DND-41 (cell line): ENCODE data around the gene UBE2K.
"Not testable (repeated sequence)": the region's sequence is repeated elsewhere in the genome, so short reads cannot be mapped to it uniquely, and the experiment has no call there.

Experiments
- ATAC-seq: fragments of 200-7000 bp; cut with Tn5 transposase; 3 replicates; pipeline ENCODE4 v1.9.1; 2021; ENCODE audit warnings: low read depth; ENCODE audit not compliant: insufficient read depth
- DNase-seq: peaks from one replicate; pipeline ENCODE4 v3.0.0-alpha.2; 2020
- H2AFZ ChIP-seq: 2 replicates; pipeline ENCODE4 v1.6.0; 2012; ENCODE audit warnings: low read depth, low read length
- H3K27ac ChIP-seq: 2 replicates; pipeline ENCODE4 v1.5.1; 2012; ENCODE audit warnings: low read length, inconsistent platforms
- H3K27me3 ChIP-seq: fragments of 200-600 bp; sonication (generic); 2 replicates; pipeline ENCODE4 v1.6.0; 2012; ENCODE audit warnings: low read length, mild to moderate bottlenecking, inconsistent platforms; ENCODE audit not compliant: insufficient read depth, poor library complexity
- H3K36me3 ChIP-seq: 2 replicates; pipeline ENCODE4 v1.5.1; 2012; ENCODE audit warnings: low read length, inconsistent platforms; ENCODE audit not compliant: insufficient read depth
- H3K4me1 ChIP-seq: 2 replicates; pipeline ENCODE4 v1.5.1; 2012; ENCODE audit warnings: mild to moderate bottlenecking, low read length; ENCODE audit not compliant: insufficient read depth
- H3K4me2 ChIP-seq: 2 replicates; pipeline ENCODE4 v1.6.0; 2012; ENCODE audit warnings: mild to moderate bottlenecking, moderate library complexity, low read length, inconsistent platforms; ENCODE audit not compliant: insufficient read depth
- H3K4me3 ChIP-seq, 2 experiments: fragments of 200-600 bp in 1 of 2; shearing (Covaris generic) in 1 of 2; 2 replicates each; pipeline ENCODE4 v1.5.1; 2012 to 2016; ENCODE audit warnings: inconsistent platforms in 2 of 2, low read length in 2 of 2, mild to moderate bottlenecking in 2 of 2, low read depth in 1 of 2, moderate library complexity in 1 of 2
- H3K79me2 ChIP-seq: 2 replicates; pipeline ENCODE4 v1.6.0; 2012; ENCODE audit warnings: low read length, inconsistent platforms; ENCODE audit not compliant: insufficient read depth
- H3K9ac ChIP-seq: 2 replicates; pipeline ENCODE4 v1.6.0; 2012; ENCODE audit warnings: low read depth, mild to moderate bottlenecking, inconsistent platforms, low read length, moderate library complexity
- H3K9me3 ChIP-seq: 2 replicates; pipeline ENCODE4 v1.5.1; 2012; ENCODE audit warnings: low read length, moderate library complexity, mild to moderate bottlenecking, inconsistent platforms; ENCODE audit not compliant: insufficient read depth, severe bottlenecking
- H4K20me1 ChIP-seq: 2 replicates; pipeline ENCODE4 v1.6.0; 2012; ENCODE audit warnings: low read length; ENCODE audit not compliant: insufficient read depth
- EZH2 ChIP-seq: IDR thresholded peaks from 3 replicates; pipeline ENCODE4 v1.6.1; 2012; ENCODE audit warnings: borderline replicate concordance, low read depth, mild to moderate bottlenecking, moderate library complexity, low read length, inconsistent platforms; ENCODE audit not compliant: severe bottlenecking
- TF ChIP-seq, protein P1 (sequence below): IDR thresholded peaks from 2 replicates; pipeline ENCODE4 v1.5.1; 2012; ENCODE audit warnings: borderline replicate concordance, low read length, moderate library complexity, mild to moderate bottlenecking; ENCODE audit not compliant: poor library complexity, severe bottlenecking; ENCODE audit errors: extremely low read depth

UBE2K gene

DNA sequence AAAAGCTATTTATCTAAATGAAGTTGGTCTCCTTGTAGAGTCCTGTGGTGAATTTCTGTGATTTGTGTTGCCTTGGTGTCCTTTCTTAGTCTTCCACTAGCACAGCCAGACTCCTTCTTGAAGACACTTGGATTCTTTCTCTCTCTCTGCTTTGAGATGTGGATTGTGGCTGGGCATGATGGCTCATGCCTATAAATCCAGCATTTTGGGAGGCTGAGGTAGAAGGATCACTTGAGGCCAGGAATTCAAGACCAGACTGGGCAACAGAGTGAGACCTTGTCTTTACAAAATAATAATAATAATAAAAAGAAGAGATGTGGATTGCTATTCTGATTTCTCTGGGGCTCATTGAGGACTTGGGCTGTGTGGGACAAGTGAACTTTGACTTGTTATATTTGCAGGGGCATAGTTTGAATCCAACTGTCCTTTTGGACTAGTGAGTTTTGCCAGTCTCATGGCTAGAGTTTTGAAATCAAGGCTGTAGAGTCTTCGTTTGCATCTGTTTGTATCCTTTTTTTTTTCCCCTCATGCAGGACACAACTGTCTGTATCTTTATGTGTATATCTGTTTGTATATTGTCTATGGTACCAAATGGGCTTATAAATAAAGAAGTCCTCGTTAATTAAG is 48.2 kb upstream of the UBE2K start:
- no peak for DNase-seq
- H3K79me2 ChIP-seq, result no peaks in the 10 kb centered on the region
- H3K4me1 ChIP-seq, result no peaks in the 10 kb centered on the region
- no peak overlapping the region for H3K4me3 ChIP-seq
- no peak for TF ChIP-seq EZH2
- TF ChIP-seq, protein P1, sequence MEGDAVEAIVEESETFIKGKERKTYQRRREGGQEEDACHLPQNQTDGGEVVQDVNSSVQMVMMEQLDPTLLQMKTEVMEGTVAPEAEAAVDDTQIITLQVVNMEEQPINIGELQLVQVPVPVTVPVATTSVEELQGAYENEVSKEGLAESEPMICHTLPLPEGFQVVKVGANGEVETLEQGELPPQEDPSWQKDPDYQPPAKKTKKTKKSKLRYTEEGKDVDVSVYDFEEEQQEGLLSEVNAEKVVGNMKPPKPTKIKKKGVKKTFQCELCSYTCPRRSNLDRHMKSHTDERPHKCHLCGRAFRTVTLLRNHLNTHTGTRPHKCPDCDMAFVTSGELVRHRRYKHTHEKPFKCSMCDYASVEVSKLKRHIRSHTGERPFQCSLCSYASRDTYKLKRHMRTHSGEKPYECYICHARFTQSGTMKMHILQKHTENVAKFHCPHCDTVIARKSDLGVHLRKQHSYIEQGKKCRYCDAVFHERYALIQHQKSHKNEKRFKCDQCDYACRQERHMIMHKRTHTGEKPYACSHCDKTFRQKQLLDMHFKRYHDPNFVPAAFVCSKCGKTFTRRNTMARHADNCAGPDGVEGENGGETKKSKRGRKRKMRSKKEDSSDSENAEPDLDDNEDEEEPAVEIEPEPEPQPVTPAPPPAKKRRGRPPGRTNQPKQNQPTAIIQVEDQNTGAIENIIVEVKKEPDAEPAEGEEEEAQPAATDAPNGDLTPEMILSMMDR, result no peak
- no peaks in the 10 kb centered on the region for H3K27me3 ChIP-seq
- no peaks in the 10 kb centered on the region for H4K20me1 ChIP-seq
- no peak overlapping the region for H2AFZ ChIP-seq
- no peaks in the 10 kb centered on the region for H3K9me3 ChIP-seq
- H3K9ac ChIP-seq, result no peak overlapping the region
- H3K36me3 ChIP-seq, result no peaks in the 10 kb centered on the region
- no peak for ATAC-seq
- H3K4me2 ChIP-seq, result no peak overlapping the region
- no peak overlapping the region for H3K27ac ChIP-seq

DNA sequence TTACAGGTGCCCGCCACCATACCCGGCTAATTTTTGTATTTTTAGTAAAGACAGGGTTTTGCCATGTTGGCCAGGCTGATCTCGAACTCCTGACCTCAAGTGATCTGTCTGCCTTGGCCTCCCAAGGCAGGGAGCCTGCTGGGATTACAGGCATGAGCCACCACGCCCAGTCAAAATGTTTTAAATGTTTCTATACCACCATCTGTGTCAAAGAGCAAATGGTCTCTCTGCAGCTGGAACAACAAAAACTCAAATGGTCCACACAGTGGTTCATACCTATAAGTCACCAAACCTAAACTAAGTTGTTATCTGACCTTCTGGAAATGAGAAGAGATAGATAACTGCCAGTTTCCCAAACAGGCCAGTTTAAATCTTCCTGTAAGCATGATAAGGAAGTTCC is 46.4 kb upstream of the UBE2K start:
- H3K79me2 ChIP-seq, H4K20me1 ChIP-seq, H3K9ac ChIP-seq, H3K4me3 ChIP-seq, ATAC-seq, H3K27me3 ChIP-seq, H2AFZ ChIP-seq, H3K27ac ChIP-seq, DNase-seq, H3K4me2 ChIP-seq, H3K4me1 ChIP-seq, H3K36me3 ChIP-seq, H3K9me3 ChIP-seq: not testable (repeated sequence)

GRCh38 chr4:39655211-39655610 is 42.7 kb upstream of the UBE2K start:
- no peaks in the 10 kb centered on the region for H3K27me3 ChIP-seq
- no peaks in the 10 kb centered on the region for H3K4me1 ChIP-seq
- no peak overlapping the region for H3K4me3 ChIP-seq
- DNase-seq (no peak), ATAC-seq (no peak)
- no peaks in the 10 kb centered on the region for H3K79me2 ChIP-seq
- H4K20me1 ChIP-seq, result no peaks in the 10 kb centered on the region
- no peaks in the 10 kb centered on the region for H3K36me3 ChIP-seq
- H3K4me2 ChIP-seq, result no peak overlapping the region
- no peak for TF ChIP-seq EZH2
- TF ChIP-seq, protein P1, result no peak
- no peak overlapping the region for H3K27ac ChIP-seq
- no peaks in the 10 kb centered on the region for H3K9me3 ChIP-seq
- H3K9ac ChIP-seq, result no peak overlapping the region
- no peak overlapping the region for H2AFZ ChIP-seq

DNA sequence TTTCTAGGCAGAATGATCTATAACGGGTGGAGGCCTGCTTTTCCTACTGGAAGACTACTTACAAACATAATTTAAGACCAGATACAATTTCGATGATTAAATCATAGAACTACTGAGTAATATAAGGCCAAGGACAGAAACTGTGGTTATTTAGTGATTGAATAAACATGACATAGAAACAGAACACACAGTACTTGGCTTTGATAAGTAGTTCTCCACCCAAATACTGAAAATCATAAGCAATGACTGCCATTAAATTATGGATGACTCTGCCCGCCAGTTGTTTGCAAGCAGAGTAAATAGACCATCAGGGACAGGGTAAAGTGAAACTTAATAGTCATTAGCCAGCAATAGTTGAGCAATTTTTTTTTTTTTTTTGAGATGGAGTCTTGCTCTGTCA is 42.1 kb upstream of the UBE2K start:
- Histone ChIP-seq H4K20me1 (no peaks in the 10 kb centered on the region), H3K4me1 (no peaks in the 10 kb centered on the region), H2AFZ (no peak overlapping the region), H3K9me3 (no peaks in the 10 kb centered on the region), H3K79me2 (no peaks in the 10 kb centered on the region), H3K36me3 (no peaks in the 10 kb centered on the region), H3K9ac (no peak overlapping the region), H3K27ac (no peak overlapping the region), H3K4me3 (no peak overlapping the region), H3K4me2 (no peak overlapping the region), H3K27me3 (no peaks in the 10 kb centered on the region)
- TF ChIP-seq, protein P1, result no peak
- no peak for TF ChIP-seq EZH2
- DNase-seq (no peak), ATAC-seq (no peak)

DNA sequence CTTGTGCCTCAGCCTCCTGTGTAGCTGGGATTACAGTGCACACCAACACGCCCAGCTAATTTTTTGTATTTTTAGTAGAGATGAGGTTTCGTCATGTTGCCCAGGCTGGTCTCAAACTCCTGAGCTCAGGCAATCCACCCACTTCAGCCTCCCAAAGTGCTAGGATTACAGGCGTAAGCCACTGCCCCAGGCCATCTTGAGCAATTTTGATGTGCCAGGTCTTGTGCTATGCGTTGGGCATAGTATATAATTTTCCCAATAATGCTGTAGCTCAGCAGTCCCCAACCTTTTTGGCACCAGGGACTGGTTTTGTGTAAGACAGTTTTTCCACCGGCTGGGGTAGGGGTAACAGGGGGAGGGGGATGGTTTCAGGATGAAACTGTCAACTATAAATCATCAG is 41.3 kb upstream of the UBE2K start:
- not testable (repeated sequence) for H2AFZ ChIP-seq, H3K4me1 ChIP-seq, H3K9me3 ChIP-seq, H4K20me1 ChIP-seq, H3K27me3 ChIP-seq, H3K27ac ChIP-seq, H3K4me2 ChIP-seq, DNase-seq, ATAC-seq, H3K79me2 ChIP-seq, H3K36me3 ChIP-seq, H3K9ac ChIP-seq, H3K4me3 ChIP-seq
